Epithelial cell of esophagus (primary cell): ENCODE data around the gene AFAP1.
"Not testable (repeated sequence)": the region's sequence is repeated elsewhere in the genome, so short reads cannot be mapped to it uniquely, and the experiment has no call there.

Experiments
- DNase-seq: peaks from one replicate; pipeline ENCODE4 v3.0.0; 2010; ENCODE audit warnings: low read depth
- H3K4me3 ChIP-seq: 2 replicates; pipeline ENCODE4 v1.5.1; 2011; ENCODE audit warnings: mild to moderate bottlenecking, low read length, control low read depth
- CTCF ChIP-seq: IDR thresholded peaks from 2 replicates; pipeline ENCODE4 v1.5.1; 2011; ENCODE audit warnings: low read depth, mild to moderate bottlenecking, low read length, control low read depth, inconsistent platforms; ENCODE audit not compliant: insufficient read depth; ENCODE audit errors: missing control alignments

AFAP1 gene

GRCh38 chr4:7926822-7927221 is 12.8 kb downstream of the AFAP1 start:
- TF ChIP-seq CTCF: no peak
- DNase-seq: no peak
- H3K4me3 ChIP-seq: no peak overlapping the region

- DNase-seq: no peak
- TF ChIP-seq CTCF: no peak
- H3K4me3 ChIP-seq: no peak overlapping the region
Observed at GRCh38 chr4:7924570-7924969, 15.1 kb downstream of the AFAP1 start.

GRCh38 chr4:7924163-7924562 is 15.5 kb downstream of the AFAP1 start:
- H3K4me3 ChIP-seq: no peak overlapping the region
- TF ChIP-seq CTCF: no peak
- no peak for DNase-seq

- no peak for TF ChIP-seq CTCF
- H3K4me3 ChIP-seq: no peak overlapping the region
- DNase-seq: no peak
Observed at GRCh38 chr4:7922466-7922865, 17.2 kb downstream of the AFAP1 start.

- no peak for TF ChIP-seq CTCF
- no peak overlapping the region for H3K4me3 ChIP-seq
- no peak for DNase-seq
Observed at GRCh38 chr4:7918981-7919380, 20.7 kb downstream of the AFAP1 start.

GRCh38 chr4:7918187-7918586 is 21.5 kb downstream of the AFAP1 start:
- DNase-seq, H3K4me3 ChIP-seq: not testable (repeated sequence)

- peak; percentile 50 for DNase-seq
- no peak overlapping the region for H3K4me3 ChIP-seq
- peak; percentile 29 for TF ChIP-seq CTCF
Observed at GRCh38 chr4:7917669-7918068, 22.0 kb downstream of the AFAP1 start.

GRCh38 chr4:7915875-7916242 is 23.8 kb downstream of the AFAP1 start:
- H3K4me3 ChIP-seq: no peak overlapping the region
- no peak for TF ChIP-seq CTCF
- no peak for DNase-seq
